ENCODE data around the gene SPP2.

- TF ChIP-seq CTCF (IDR thresholded peaks at IDR 0.05; ENCODE audit: low read length) (no peak), EZH2 (IDR thresholded peaks at IDR 0.05; ENCODE audit: borderline replicate concordance, low read length) (no peak)
Observed at GRCh38 chr2:234046521-234046920, 4.0 kb upstream of the SPP2 start.
